Activated CD8-positive, alpha-beta T cell treated with anti-CD3 and anti-CD28 coated beads for 36 hours (primary cell): ENCODE data around the gene CLASP2. TPM values are rescaled to one million over a fixed set of nuclear protein-coding genes. Genes with fewer than 3 reads are reported as not detected.
"Not testable (repeated sequence)": the region's sequence is repeated elsewhere in the genome, so short reads cannot be mapped to it uniquely, and the experiment has no call there.

Source experiments
- ATAC-seq: fragments of 200-7000 bp; cut with Tn5 transposase; one replicate; pipeline ENCODE4 v1.10.0; 2021; ENCODE audit warnings: mild to moderate bottlenecking, moderate library complexity
- CTCF ChIA-PET: fragments of 350-600 bp; sonication (Branson Sonifier 250); formaldehyde crosslinking; loops from one replicate; lab custom pipeline; 2021; ENCODE audit warnings: antibody characterized with exemption; lab: Charles Lee
- POLR2A ChIA-PET: fragments of 350-600 bp; sonication (Branson Sonifier 250); formaldehyde crosslinking; loops from one replicate; lab custom pipeline; 2021; ENCODE audit warnings: antibody characterized with exemption; lab: Charles Lee
- DNase-seq: peaks from one replicate; pipeline ENCODE4 v3.0.0-alpha.2; 2020
- H3K27ac Mint-ChIP-seq: one replicate; pipeline ENCODE4 v1.8.0; 2021; ENCODE audit warnings: mild to moderate bottlenecking, mixed read lengths
- H3K27me3 Mint-ChIP-seq: one replicate; pipeline ENCODE4 v1.8.0; 2021; ENCODE audit warnings: mixed read lengths
- H3K36me3 Mint-ChIP-seq: one replicate; pipeline ENCODE4 v1.8.0; 2021; ENCODE audit warnings: low read depth, mixed read lengths
- H3K4me1 Mint-ChIP-seq: one replicate; pipeline ENCODE4 v1.8.0; 2021; ENCODE audit warnings: low read depth, mixed read lengths
- H3K4me3 Mint-ChIP-seq: one replicate; pipeline ENCODE4 v1.8.0; 2021; ENCODE audit warnings: mild to moderate bottlenecking, moderate library complexity, mixed read lengths
- H3K9me3 Mint-ChIP-seq: one replicate; pipeline ENCODE4 v1.8.0; 2021; ENCODE audit warnings: mixed read lengths
- intact Hi-C: fragments of 100-400 bp; cut with micrococcal nuclease; formaldehyde crosslinking; loops from one replicate; pipeline ENCODE4 v1.10.0; 2022
- total RNA-seq, 2 experiments: library from RNA; stranded (reverse); gene quantifications; one replicate each; pipeline ENCODE4 v1.2.3, GENCODE V29; 2021
- TF ChIP-seq, protein P1 (sequence below): fragments of 200-600 bp; IDR thresholded peaks from one replicate; pipeline ENCODE4 v1.8.0; 2022; ENCODE audit warnings: antibody characterized with exemption, mild to moderate bottlenecking

The CLASP2 gene
- total RNA-seq: 10 to 100 TPM; 38.4 to 46.4 TPM

DNA sequence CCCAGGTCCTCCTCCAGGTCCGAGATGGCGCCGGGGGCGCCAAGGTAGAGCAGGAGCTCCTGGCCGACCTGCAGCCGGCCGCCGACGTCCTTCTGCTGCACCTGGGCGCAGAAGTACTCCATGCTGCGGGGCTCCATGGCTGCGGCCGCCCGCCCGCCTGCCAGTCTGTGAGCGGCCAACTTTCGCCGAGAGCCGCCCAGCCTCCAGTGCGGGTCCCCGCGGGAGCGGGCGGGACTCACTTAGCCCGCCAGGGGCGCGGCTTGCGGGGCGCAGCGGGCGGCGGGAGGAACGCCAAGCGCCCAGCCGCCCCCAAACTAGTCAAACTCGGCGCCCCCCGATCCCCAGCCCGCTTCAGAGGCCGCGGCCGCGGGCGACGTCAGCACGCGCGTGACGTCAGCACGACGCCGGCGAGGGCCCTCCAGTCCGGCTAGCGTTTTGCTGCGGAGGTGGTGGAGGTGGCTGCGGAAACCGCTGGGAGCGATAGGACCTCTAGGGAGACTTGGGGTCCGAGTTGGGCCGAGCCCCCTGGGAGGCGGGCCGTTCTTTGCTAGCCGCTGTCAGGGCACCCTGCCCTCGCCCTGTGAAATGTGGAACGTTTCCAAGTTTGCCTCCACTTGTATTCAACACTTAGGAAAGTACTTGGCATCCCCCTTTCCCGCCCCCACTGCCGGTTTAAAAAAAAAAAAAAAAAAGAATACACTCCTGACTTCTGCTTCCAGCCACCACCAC is at the start of gene CLASP2:
TSS of gene CLASP2 (minus strand) at position 389 of the 729 bp plus-strand sequence. CDS start at position 137, 252 bp downstream.
- DNase-seq (peak; percentile 89), ATAC-seq (peak; percentile 89)
- TF ChIP-seq, protein P1, sequence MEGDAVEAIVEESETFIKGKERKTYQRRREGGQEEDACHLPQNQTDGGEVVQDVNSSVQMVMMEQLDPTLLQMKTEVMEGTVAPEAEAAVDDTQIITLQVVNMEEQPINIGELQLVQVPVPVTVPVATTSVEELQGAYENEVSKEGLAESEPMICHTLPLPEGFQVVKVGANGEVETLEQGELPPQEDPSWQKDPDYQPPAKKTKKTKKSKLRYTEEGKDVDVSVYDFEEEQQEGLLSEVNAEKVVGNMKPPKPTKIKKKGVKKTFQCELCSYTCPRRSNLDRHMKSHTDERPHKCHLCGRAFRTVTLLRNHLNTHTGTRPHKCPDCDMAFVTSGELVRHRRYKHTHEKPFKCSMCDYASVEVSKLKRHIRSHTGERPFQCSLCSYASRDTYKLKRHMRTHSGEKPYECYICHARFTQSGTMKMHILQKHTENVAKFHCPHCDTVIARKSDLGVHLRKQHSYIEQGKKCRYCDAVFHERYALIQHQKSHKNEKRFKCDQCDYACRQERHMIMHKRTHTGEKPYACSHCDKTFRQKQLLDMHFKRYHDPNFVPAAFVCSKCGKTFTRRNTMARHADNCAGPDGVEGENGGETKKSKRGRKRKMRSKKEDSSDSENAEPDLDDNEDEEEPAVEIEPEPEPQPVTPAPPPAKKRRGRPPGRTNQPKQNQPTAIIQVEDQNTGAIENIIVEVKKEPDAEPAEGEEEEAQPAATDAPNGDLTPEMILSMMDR: no peak
- H3K36me3 Mint-ChIP-seq: no peaks in the 10 kb centered on the region
- no peaks in the 10 kb centered on the region for H3K27me3 Mint-ChIP-seq
- no peaks in the 10 kb centered on the region for H3K9me3 Mint-ChIP-seq
- peak within 1 kb of the TSS; percentile 95 for H3K27ac Mint-ChIP-seq
- intact Hi-C loops: loop anchor here (5.0 kb wide), 2 partner anchors 61 to 81 kb away; no protein-coding TSS in a partner anchor
- peaks cover 11% of the 10 kb centered on the region for H3K4me1 Mint-ChIP-seq
- ChIA-PET POLR2A (interaction anchor here (0.6 to 1.6 kb wide), 3 partner anchors 17 to 80 kb away, joined by 3 read pairs; partner anchors contain the start of gene PDCD6IP), CTCF (interaction anchor here (1.0 kb wide), 2 partner anchors 21 to 75 kb away, joined by 3 read pairs; no protein-coding TSS in a partner anchor)
- peak within 1 kb of the TSS; percentile 90 for H3K4me3 Mint-ChIP-seq

DNA sequence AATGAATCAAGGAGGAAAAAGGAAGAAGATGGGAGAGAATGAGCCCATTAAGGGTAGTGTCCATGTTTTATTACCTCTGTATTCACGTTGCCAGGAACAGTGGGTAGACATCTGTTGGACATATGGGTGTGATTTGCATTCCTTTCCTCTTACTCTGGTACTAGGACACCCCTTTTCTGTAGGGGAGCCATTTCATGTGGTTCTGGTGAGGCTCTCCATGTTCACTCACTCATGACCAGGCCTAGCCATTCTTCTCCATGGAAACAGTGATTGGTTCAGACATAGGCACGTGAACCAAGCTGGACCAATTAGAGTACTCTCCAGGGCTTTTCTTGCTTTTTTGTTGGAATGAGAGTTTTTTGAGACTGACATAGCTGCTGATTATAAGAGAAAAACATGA is 40.8 kb upstream of the CLASP2 start:
- Mint-ChIP-seq H3K27me3 (peaks cover 2% of the 10 kb centered on the region), H3K36me3 (peaks cover 5% of the 10 kb centered on the region), H3K4me1 (no peaks in the 10 kb centered on the region), H3K9me3 (peaks cover 10% of the 10 kb centered on the region), H3K27ac (no peak overlapping the region), H3K4me3 (no peak overlapping the region)
- CTCF ChIA-PET: interaction anchor here (0.9 to 1.3 kb wide), 4 partner anchors 12 to 107 kb away, joined by 3 to 5 read pairs (median 3); no protein-coding TSS in a partner anchor
- DNase-seq: no peak
- no peak for ATAC-seq
- intact Hi-C loops: no loop called here
- POLR2A ChIA-PET: no interaction called here
- TF ChIP-seq, protein P1: no peak

DNA sequence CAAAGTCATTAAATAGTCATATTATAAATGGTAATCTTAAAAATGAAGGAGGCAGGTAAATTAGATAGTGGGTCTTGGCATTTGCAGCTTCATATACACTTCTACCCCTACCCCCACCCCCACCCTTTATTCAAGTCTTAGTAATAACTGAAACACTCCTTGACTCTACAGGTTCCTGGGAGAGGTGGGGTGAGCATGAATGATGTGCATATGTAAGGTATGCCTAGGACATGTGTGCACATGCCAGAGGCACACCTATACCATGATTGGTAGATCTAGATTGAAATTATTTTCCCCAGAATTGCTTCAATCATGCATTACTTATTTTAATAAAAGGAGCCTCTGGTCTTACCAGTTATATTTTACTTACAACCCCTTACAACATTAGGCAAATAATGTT is 40.2 kb upstream of the CLASP2 start:
- no peaks in the 10 kb centered on the region for H3K4me1 Mint-ChIP-seq
- no peak overlapping the region for H3K4me3 Mint-ChIP-seq
- TF ChIP-seq, protein P1: no peak
- H3K9me3 Mint-ChIP-seq: peaks cover 10% of the 10 kb centered on the region
- no peak overlapping the region for H3K27ac Mint-ChIP-seq
- ChIA-PET CTCF (no interaction called here), POLR2A (no interaction called here)
- intact Hi-C loops: no loop called here
- ATAC-seq: no peak
- peaks cover 5% of the 10 kb centered on the region for H3K36me3 Mint-ChIP-seq
- no peak for DNase-seq
- H3K27me3 Mint-ChIP-seq: peaks cover 2% of the 10 kb centered on the region

DNA sequence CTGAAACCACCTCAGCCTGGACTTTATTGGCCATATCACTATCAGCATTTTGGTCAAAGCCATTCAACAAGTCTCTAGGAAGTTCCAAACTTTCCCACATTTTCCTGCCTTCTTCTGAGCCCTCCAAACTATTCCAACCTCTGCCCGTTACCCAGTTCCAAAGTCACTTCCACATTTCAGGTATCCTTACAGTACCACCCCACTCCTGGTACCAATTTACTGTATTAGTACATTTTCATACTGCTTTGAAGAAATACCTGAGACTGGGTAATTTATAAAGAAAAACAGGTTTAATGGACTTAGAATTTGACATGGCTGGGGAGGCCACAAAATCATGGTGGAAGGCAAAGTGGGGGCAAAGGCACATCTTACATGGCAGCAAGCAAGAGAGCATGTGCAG is 36.3 kb upstream of the CLASP2 start:
- intact Hi-C loops, H3K4me3 Mint-ChIP-seq, ATAC-seq, H3K9me3 Mint-ChIP-seq, H3K27me3 Mint-ChIP-seq, POLR2A ChIA-PET, DNase-seq, H3K36me3 Mint-ChIP-seq, H3K27ac Mint-ChIP-seq: not testable (repeated sequence)
- H3K4me1 Mint-ChIP-seq: peaks cover 11% of the 10 kb centered on the region
- CTCF ChIA-PET: interaction anchor here (0.9 kb wide), 1 partner anchor 33 kb away, joined by 3 read pairs; no protein-coding TSS in a partner anchor

DNA sequence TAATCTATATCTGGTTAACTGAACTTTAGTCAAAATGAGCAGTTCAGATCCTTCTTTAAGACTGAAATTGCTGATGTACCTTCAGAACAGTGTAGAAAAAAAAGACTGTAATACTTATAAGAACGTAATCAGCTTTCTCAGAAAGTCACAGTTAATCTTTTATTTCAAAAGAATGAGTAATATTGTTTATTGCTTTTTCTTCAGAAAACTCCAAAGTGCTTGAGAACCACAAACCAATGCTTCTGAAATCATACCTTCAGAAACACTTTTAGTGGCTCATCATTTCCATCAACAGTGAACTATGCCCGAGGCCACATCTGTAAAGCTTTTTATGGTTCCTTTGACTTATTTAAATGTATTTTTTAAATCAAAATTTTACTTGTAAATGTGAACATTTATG is 33.3 kb upstream of the CLASP2 start:
- Mint-ChIP-seq H3K9me3 (peaks cover 10% of the 10 kb centered on the region), H3K36me3 (peaks cover 5% of the 10 kb centered on the region), H3K27ac (no peak overlapping the region), H3K4me1 (peaks cover 11% of the 10 kb centered on the region), H3K27me3 (peaks cover 5% of the 10 kb centered on the region), H3K4me3 (no peak overlapping the region)
- TF ChIP-seq, protein P1: no peak
- DNase-seq: no peak
- CTCF ChIA-PET: interaction anchor here (0.9 to 1.0 kb wide), 3 partner anchors 24 to 492 kb away, joined by 3 read pairs; no protein-coding TSS in a partner anchor
- intact Hi-C loops: no loop called here
- peak; percentile 64 for ATAC-seq
- POLR2A ChIA-PET: interaction anchor here (1.8 kb wide), 1 partner anchor 47 kb away, joined by 5 read pairs; the partner anchor contains the start of gene PDCD6IP
